ENCODE measurements around the gene TRIM63.

DNA sequence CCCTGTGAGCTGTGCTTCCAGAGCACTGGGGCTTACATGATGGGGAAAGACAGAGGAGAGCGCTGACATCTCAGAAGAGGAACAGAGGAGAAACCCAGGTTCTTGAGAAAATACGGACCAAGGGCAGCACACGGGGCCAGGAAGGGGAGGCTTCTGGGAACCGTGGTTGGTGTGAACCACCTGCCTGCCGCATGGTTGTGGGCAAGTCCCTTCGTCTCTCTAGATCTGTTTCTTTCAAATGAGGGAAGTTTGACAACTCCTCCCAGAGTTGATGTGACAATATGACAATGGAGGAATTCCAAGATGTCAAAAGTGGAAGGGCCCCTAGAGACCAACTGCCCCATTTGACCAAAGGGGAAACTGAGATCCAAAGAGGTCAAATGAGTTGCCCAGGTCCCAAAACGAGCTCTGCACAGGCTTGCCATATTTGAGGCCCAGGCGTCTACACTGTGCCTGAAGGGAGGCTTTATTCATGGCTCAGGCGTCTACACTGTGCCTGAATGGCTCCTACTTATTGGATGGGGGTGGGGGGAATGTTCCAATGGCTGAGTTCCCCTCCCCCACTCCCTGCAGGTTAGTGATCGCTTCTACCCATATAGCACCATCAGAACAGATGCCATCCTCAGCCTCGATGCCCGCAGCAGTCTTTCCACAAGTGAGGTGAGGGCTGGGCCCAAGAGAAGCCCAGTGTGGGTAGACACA is 34.6 kb downstream of the TRIM63 start:
- no peak for TF ChIP-seq POLR2AphosphoS5 (IDR thresholded peaks at IDR 0.05)
- TF ChIP-seq, protein P1, sequence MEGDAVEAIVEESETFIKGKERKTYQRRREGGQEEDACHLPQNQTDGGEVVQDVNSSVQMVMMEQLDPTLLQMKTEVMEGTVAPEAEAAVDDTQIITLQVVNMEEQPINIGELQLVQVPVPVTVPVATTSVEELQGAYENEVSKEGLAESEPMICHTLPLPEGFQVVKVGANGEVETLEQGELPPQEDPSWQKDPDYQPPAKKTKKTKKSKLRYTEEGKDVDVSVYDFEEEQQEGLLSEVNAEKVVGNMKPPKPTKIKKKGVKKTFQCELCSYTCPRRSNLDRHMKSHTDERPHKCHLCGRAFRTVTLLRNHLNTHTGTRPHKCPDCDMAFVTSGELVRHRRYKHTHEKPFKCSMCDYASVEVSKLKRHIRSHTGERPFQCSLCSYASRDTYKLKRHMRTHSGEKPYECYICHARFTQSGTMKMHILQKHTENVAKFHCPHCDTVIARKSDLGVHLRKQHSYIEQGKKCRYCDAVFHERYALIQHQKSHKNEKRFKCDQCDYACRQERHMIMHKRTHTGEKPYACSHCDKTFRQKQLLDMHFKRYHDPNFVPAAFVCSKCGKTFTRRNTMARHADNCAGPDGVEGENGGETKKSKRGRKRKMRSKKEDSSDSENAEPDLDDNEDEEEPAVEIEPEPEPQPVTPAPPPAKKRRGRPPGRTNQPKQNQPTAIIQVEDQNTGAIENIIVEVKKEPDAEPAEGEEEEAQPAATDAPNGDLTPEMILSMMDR (IDR thresholded peaks at IDR 0.05): no peak
- TF ChIP-seq POLR2A (IDR thresholded peaks at IDR 0.05): no peak

All from prostate gland (tissue), 2 donors.